ENCODE measurements around the gene IMP4. TPM values are rescaled to one million over a fixed set of nuclear protein-coding genes. Genes with fewer than 3 reads are reported as not detected.

IMP4 gene
- total RNA-seq, 3 donors from 2014 or later, result 52.7 to 70.4 (median 56.0) TPM

- TF ChIP-seq, protein P1, sequence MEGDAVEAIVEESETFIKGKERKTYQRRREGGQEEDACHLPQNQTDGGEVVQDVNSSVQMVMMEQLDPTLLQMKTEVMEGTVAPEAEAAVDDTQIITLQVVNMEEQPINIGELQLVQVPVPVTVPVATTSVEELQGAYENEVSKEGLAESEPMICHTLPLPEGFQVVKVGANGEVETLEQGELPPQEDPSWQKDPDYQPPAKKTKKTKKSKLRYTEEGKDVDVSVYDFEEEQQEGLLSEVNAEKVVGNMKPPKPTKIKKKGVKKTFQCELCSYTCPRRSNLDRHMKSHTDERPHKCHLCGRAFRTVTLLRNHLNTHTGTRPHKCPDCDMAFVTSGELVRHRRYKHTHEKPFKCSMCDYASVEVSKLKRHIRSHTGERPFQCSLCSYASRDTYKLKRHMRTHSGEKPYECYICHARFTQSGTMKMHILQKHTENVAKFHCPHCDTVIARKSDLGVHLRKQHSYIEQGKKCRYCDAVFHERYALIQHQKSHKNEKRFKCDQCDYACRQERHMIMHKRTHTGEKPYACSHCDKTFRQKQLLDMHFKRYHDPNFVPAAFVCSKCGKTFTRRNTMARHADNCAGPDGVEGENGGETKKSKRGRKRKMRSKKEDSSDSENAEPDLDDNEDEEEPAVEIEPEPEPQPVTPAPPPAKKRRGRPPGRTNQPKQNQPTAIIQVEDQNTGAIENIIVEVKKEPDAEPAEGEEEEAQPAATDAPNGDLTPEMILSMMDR (IDR thresholded peaks at IDR 0.05), result no peak
- intact Hi-C loops (cut with DNase I, micrococcal nuclease), result no loop called here
- Histone ChIP-seq H3K36me3 (ENCODE audit: low read depth) (no peaks in the 10 kb centered on the region), H3K9me3 (no peaks in the 10 kb centered on the region), H3K4me1 (ENCODE audit: low read depth) (no peaks in the 10 kb centered on the region), H3K4me3 (no peak overlapping the region)
- ATAC-seq (no peak), DNase-seq (no peak)
Observed at GRCh38 chr2:130378206-130378897, 35.7 kb downstream of the IMP4 start.

DNA sequence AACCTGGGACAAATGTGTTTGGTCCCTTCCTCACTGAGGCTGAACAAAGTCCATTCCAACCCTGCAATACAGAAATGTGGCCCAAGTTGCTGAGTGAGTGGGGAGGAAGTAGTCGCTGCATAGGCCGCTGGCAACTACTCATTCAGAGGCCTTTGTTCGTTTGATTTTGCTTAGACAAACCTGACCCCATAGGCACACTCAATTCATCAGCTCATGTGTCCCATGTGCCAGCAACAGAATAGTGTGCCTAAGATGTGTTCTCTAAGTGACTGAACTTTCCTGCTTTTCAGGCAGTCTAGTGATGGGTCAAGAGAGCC, 36.2 kb downstream of the IMP4 start:
- DNase-seq (no peak), ATAC-seq (no peak)
- no peaks in the 10 kb centered on the region for H3K4me1 ChIP-seq (ENCODE audit: low read depth)
- no peaks in the 10 kb centered on the region for H3K36me3 ChIP-seq (ENCODE audit: low read depth)
- intact Hi-C loops (cut with DNase I, micrococcal nuclease), result no loop called here
- no peak overlapping the region for H3K4me3 ChIP-seq
- TF ChIP-seq, protein P1 (IDR thresholded peaks at IDR 0.05), result no peak
- H3K9me3 ChIP-seq, result no peaks in the 10 kb centered on the region

DNA sequence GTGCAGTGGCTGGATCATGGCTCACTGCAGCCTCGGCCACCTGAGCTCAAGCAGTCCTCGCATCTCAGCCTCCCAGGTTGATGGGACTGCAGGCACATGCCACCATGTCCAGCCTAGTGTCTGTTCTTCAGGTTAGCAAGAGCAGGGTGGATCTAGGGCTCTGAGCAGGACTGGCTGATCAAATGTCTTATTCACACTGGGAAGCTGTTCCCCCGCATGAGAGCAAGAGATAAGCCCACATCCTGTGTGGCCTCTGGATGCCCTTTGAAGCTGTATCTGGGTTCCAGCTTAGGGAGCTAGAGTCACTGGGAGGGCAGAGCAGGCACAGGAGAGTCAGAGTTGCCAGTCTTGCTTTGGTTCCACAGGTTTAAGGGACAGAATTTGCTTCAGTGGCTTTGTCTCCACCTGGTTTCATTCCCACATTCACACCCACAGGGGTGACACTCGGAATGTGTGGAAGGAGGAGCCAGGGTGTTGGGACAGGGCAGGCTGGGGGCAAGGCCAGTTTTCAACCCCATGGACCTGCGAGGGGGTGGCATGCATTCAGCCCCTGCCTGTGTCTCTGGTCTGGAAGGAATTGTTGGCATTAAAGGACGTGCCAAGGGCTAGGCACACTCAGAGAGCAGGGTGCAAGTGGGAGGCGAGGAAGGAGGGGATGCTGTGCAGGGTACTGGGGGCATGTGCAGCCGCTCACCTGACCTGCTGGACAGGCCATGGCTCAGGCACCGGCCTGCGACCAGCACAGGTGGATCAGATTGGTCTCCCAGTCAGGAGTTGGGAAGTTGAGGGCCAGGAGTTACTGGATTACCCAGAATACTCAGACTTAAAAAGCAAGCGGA, 37.6 kb downstream of the IMP4 start:
- Histone ChIP-seq H3K4me1 (ENCODE audit: low read depth) (no peaks in the 10 kb centered on the region), H3K4me3 (no peak overlapping the region), H3K36me3 (ENCODE audit: low read depth) (no peaks in the 10 kb centered on the region), H3K9me3 (no peaks in the 10 kb centered on the region)
- DNase-seq (no peak), ATAC-seq (no peak)
- TF ChIP-seq, protein P1 (IDR thresholded peaks at IDR 0.05), result no peak
- intact Hi-C loops (cut with DNase I, micrococcal nuclease), result no loop called here

DNA sequence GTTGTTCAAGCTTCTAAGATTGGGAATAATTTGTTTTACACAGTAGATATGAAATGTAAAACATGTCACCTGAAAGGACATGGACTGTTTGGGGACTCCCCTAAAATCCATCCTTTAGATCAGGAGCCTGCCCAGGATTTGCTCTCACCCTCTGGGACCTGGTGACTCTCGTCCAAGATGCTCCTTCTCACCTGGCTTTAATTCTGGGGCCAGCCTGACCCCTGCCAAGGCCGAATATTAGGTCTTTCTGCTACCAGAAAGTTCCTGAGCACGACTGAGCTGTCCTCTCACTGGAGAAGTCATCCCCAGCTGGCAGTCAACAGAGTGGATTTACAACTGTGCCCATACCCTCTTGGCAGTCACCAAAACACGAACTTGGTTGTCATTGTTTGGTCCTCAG, 38.4 kb downstream of the IMP4 start:
- Histone ChIP-seq H3K4me1 (ENCODE audit: low read depth) (no peaks in the 10 kb centered on the region), H3K9me3 (no peaks in the 10 kb centered on the region), H3K36me3 (ENCODE audit: low read depth) (no peaks in the 10 kb centered on the region), H3K4me3 (no peak overlapping the region)
- no peak for DNase-seq
- TF ChIP-seq, protein P1 (IDR thresholded peaks at IDR 0.05), result no peak
- ATAC-seq, result no peak
- intact Hi-C loops (cut with DNase I, micrococcal nuclease), result no loop called here

DNA sequence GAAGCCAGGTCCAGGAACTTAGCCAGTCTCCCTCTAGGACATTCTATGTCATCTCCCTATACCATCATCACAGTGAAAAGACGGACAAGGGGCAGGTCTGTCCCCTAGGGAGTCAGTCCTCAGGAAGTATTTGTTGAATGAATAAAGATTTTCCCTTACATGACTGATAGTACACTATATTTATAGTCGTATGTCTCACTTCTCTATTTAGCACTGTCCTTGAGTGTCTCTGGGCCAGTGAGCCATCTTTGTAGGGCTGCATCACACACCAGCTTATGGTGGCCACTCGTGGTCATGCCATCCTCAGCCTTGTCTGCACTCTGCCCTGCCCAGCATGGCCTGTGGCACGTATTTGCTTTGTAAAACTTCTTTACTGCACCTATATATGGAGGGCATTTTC, 38.9 kb downstream of the IMP4 start:
- DNase-seq (no peak), ATAC-seq (no peak)
- TF ChIP-seq, protein P1 (IDR thresholded peaks at IDR 0.05), result no peak

More for the DNA sequence above, 38.9 kb downstream of the IMP4 start:
- Histone ChIP-seq H3K36me3 (ENCODE audit: low read depth) (no peaks in the 10 kb centered on the region), H3K4me1 (ENCODE audit: low read depth) (no peaks in the 10 kb centered on the region), H3K4me3 (no peak overlapping the region), H3K9me3 (no peaks in the 10 kb centered on the region)
- intact Hi-C loops (cut with DNase I, micrococcal nuclease), result no loop called here

Measured in mucosa of descending colon (tissue), 3 donors.